ENCODE data around the gene SERP2. TPM values are rescaled to one million over a fixed set of nuclear protein-coding genes. Genes with fewer than 3 reads are reported as not detected.

The SERP2 gene
- polyA plus RNA-seq, 2 of the 4 experiments (the other 2 are of a cell fraction) = not detected

DNA sequence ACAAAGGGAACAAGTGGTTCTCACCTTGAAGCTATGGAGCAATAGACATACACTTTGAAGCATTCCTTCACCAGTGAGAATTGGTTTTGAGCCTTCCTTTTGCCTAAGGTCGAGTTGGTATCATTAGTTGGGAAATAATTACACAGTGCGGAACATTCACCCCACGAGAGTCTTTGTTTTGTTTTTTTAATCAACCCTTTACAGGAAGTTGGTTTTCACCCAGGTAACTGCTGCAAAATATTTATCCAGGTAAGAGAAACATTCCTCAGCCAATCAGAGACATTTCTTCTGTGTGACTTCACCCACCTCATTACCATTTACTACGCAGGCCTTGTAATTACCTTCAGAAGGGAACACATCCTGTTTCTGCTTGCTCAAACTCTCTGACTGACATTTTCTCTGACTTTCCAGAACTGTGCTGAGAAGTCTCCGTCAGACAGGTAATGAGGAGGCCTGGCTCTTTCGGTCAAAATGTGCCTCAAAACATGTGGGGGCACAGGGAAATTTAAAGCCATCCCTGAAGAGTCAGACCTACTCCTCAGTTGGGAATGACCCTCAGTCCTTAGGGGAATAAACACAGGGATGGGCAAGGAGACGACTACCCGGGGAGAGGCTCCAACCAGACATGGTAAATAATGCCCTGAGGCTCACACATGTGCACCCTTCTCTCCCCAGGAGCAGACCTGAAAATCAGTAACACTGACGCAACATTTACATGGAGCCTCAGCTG lies 22.7 kb upstream of the SERP2 start:
- Histone ChIP-seq H3K4me1 (peaks cover 10% of the 10 kb centered on the region), H3K4me3 (no peak overlapping the region), H3K9me3 (no peaks in the 10 kb centered on the region), H3K27ac (no peak overlapping the region), H3K4me2 (no peak overlapping the region)
- DNase-seq (ENCODE audit: low read depth in 1 of 2, low spot score in 1 of 2) (no peak), FAIRE-seq (no peak), ATAC-seq (no peak)
- WGBS (ENCODE audit: missing lambda C conversion rate) = 78% methylated on average over 8 of the region's 9 CpGs
- ChIA-PET CTCF (no interaction called here), POLR2A (no interaction called here)
- TF ChIP-seq CHD2 (IDR thresholded peaks at IDR 0.05; ENCODE audit: low read length, partially characterized antibody) (no peak), KDM5A (IDR thresholded peaks at IDR 0.05) (no peak), HOXB13 (CRISPR knock-in tag; IDR thresholded peaks at IDR 0.05; ENCODE audit: low read depth) (no peak), SREBF2 (IDR thresholded peaks at IDR 0.05) (no peak), EHMT2 (IDR thresholded peaks at IDR 0.05; ENCODE audit: low read depth) (no peak)

DNA sequence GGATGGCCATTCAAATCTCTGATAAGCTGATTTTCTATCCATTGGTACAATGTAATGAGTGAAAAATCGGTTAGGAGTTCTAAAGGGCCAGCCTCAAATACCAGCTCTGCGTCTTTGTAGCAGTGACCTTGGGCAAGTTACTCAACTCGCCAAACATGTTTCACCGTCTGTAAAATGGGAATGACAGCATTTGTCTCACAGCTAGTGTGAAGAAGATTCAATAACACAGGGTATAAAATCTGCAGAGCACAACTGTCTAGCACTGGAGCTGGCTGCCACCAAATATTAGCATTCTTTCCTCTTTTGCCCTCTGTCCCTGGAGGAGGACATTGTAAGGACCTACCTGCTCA lies 22.1 kb upstream of the SERP2 start:
- POLR2A ChIA-PET = no interaction called here
- FAIRE-seq (no peak), DNase-seq (ENCODE audit: low read depth in 1 of 2, low spot score in 1 of 2) (no peak), ATAC-seq (no peak)
- Histone ChIP-seq H3K27ac (no peak overlapping the region), H3K4me1 (peaks cover 10% of the 10 kb centered on the region), H3K9me3 (no peaks in the 10 kb centered on the region), H3K4me3 (no peak overlapping the region), H3K4me2 (no peak overlapping the region)
- no peak for TF ChIP-seq MAFK (IDR thresholded peaks at IDR 0.05; ENCODE audit: partially characterized antibody)
- TF ChIP-seq, protein P1, sequence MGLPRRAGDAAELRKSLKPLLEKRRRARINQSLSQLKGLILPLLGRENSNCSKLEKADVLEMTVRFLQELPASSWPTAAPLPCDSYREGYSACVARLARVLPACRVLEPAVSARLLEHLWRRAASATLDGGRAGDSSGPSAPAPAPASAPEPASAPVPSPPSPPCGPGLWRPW (IDR thresholded peaks at IDR 0.05) = no peak
- no peak for TF ChIP-seq USF2 (IDR thresholded peaks at IDR 0.05)
- TF ChIP-seq JUN (IDR thresholded peaks at IDR 0.05) = no peak
- no peak for TF ChIP-seq POLR2AphosphoS2 (conservative IDR thresholded peaks at IDR 0.05; ENCODE audit: low read length)
- TF ChIP-seq SMC3 (IDR thresholded peaks at IDR 0.05) = no peak
- TF ChIP-seq, protein P2, sequence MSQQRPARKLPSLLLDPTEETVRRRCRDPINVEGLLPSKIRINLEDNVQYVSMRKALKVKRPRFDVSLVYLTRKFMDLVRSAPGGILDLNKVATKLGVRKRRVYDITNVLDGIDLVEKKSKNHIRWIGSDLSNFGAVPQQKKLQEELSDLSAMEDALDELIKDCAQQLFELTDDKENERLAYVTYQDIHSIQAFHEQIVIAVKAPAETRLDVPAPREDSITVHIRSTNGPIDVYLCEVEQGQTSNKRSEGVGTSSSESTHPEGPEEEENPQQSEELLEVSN (IDR thresholded peaks at IDR 0.05; ENCODE audit: borderline replicate concordance, low read depth) = no peak
- TF ChIP-seq, protein P3, sequence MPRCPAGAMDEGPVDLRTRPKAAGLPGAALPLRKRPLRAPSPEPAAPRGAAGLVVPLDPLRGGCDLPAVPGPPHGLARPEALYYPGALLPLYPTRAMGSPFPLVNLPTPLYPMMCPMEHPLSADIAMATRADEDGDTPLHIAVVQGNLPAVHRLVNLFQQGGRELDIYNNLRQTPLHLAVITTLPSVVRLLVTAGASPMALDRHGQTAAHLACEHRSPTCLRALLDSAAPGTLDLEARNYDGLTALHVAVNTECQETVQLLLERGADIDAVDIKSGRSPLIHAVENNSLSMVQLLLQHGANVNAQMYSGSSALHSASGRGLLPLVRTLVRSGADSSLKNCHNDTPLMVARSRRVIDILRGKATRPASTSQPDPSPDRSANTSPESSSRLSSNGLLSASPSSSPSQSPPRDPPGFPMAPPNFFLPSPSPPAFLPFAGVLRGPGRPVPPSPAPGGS (IDR thresholded peaks at IDR 0.05) = no peak
- no peak for TF ChIP-seq MYC (IDR thresholded peaks at IDR 0.05; ENCODE audit: borderline replicate concordance, low read length)
- no peak for TF ChIP-seq JUNB (IDR thresholded peaks at IDR 0.05)
- TF ChIP-seq TP53 (CRISPR knock-in tag; IDR thresholded peaks at IDR 0.05) = no peak
- TF ChIP-seq CBX2 (IDR thresholded peaks at IDR 0.05; ENCODE audit: borderline replicate concordance, low read depth) = no peak
- no peak for TF ChIP-seq HDAC2 (IDR thresholded peaks at IDR 0.05)
- TF ChIP-seq MAZ (IDR thresholded peaks at IDR 0.05; ENCODE audit: borderline replicate concordance, low read depth, low read length) = no peak
- TF ChIP-seq FOXS1 (CRISPR knock-in tag; IDR thresholded peaks at IDR 0.05) = no peak
- WGBS (ENCODE audit: missing lambda C conversion rate) = 87% methylated on average over 4 of the region's 4 CpGs
- CTCF ChIA-PET = no interaction called here

- FAIRE-seq (no peak), DNase-seq (ENCODE audit: low read depth in 1 of 2, low spot score in 1 of 2) (no peak), ATAC-seq (no peak)
- Histone ChIP-seq H3K4me3 (no peak overlapping the region), H3K9me3 (no peaks in the 10 kb centered on the region), H3K4me1 (peaks cover 10% of the 10 kb centered on the region), H3K27ac (no peak overlapping the region), H3K4me2 (no peak overlapping the region)
- ChIA-PET POLR2A (no interaction called here), CTCF (interaction anchor here (0.6 kb wide), 1 partner anchor 85 kb away, joined by 5 read pairs; no protein-coding TSS in a partner anchor)
- WGBS (ENCODE audit: missing lambda C conversion rate) = 92% methylated on average over 3 of the region's 3 CpGs
- TF ChIP-seq CHD4 (IDR thresholded peaks at IDR 0.05; ENCODE audit: borderline replicate concordance) = no peak
- TF ChIP-seq HDAC2 (IDR thresholded peaks at IDR 0.05) = no peak
- TF ChIP-seq EHF (CRISPR knock-in tag; IDR thresholded peaks at IDR 0.05) = no peak
- no peak for TF ChIP-seq TP53 (CRISPR knock-in tag; IDR thresholded peaks at IDR 0.05)
- TF ChIP-seq, protein P1 (IDR thresholded peaks at IDR 0.05) = no peak
- TF ChIP-seq NPAS2 (CRISPR knock-in tag; IDR thresholded peaks at IDR 0.05; ENCODE audit: borderline replicate concordance) = no peak
- no peak for TF ChIP-seq KDM5A (IDR thresholded peaks at IDR 0.05)
- TF ChIP-seq RNF2 (IDR thresholded peaks at IDR 0.05; ENCODE audit: borderline replicate concordance, low read depth) = no peak
- no peak for TF ChIP-seq NR3C1 (IDR thresholded peaks at IDR 0.05)
- no peak for TF ChIP-seq CEBPB (IDR thresholded peaks at IDR 0.05)
- no peak for TF ChIP-seq RFX5 (IDR thresholded peaks at IDR 0.05)
- no peak for TF ChIP-seq CHD2 (IDR thresholded peaks at IDR 0.05; ENCODE audit: low read length, partially characterized antibody)
These were observed 21.4 kb upstream of the SERP2 start for GRCh38 chr13:44352202-44352601.

Data from A549 (cell line).